IMR-90 (cell line): ENCODE data around the gene ASGR2. TPM values are rescaled to one million over a fixed set of nuclear protein-coding genes. Genes with fewer than 3 reads are reported as not detected.

Experiments used
- ATAC-seq: fragments of 200-7000 bp; cut with Tn5 transposase; 2 replicates; pipeline ENCODE4 v1.9.1; 2020; ENCODE audit warnings: low read depth, mild to moderate bottlenecking, moderate library complexity
- BruUV-seq: library from RNA; stranded (reverse); fragments of 400-500 nt; replicated peaks from 2 replicates; lab custom pipeline; 2021; lab: Mats Ljungman, UMichigan
- CTCF ChIA-PET: fragments of 300-600 bp; formaldehyde crosslinking; extraction: SDS; loops from one replicate; lab custom pipeline; 2021; ENCODE audit warnings: antibody characterized with exemption; lab: Yijun Ruan, JAX
- POLR2A ChIA-PET: fragments of 300-600 bp; sonication (Branson Sonifier 250); formaldehyde crosslinking; loops from one replicate; lab custom pipeline; 2022; ENCODE audit warnings: antibody characterized with exemption; ENCODE audit not compliant: unreplicated experiment; lab: Charles Lee
- DNase-seq: peaks from one replicate; pipeline ENCODE4 v3.0.0; 2013
- H2AFZ ChIP-seq: replicated peaks from 2 replicates; pipeline ENCODE3; 2013; ENCODE audit warnings: low read length, mild to moderate bottlenecking; ENCODE audit not compliant: poor library complexity
- H2AK5ac ChIP-seq: 2 replicates; pipeline ENCODE4 v1.6.1; 2013; ENCODE audit warnings: low read depth, low read length, inconsistent platforms
- H2AK9ac ChIP-seq: replicated peaks from 2 replicates; pipeline ENCODE3; 2013; ENCODE audit warnings: mild to moderate bottlenecking, low read depth, low read length, moderate library complexity; ENCODE audit not compliant: poor library complexity
- H2BK120ac ChIP-seq: 2 replicates; pipeline ENCODE4 v1.6.1; 2013; ENCODE audit warnings: low read depth, low read length, inconsistent platforms
- H2BK15ac ChIP-seq: 3 replicates; pipeline ENCODE4 v1.6.1; 2013; ENCODE audit warnings: low read depth, low read length, inconsistent platforms
- H2BK20ac ChIP-seq: 2 replicates; pipeline ENCODE4 v1.6.1; 2013; ENCODE audit warnings: low read depth, mild to moderate bottlenecking, inconsistent platforms, low read length, moderate library complexity
- H2BK5ac ChIP-seq: 2 replicates; pipeline ENCODE4 v1.6.1; 2013; ENCODE audit warnings: mild to moderate bottlenecking, low read depth, low read length, inconsistent platforms; ENCODE audit not compliant: poor library complexity, severe bottlenecking
- H3K14ac ChIP-seq: replicated peaks from 2 replicates; pipeline ENCODE4 v1.6.1; 2013; ENCODE audit warnings: low read depth, low read length, inconsistent platforms
- H3K18ac ChIP-seq: 2 replicates; pipeline ENCODE4 v1.6.1; 2013; ENCODE audit warnings: low read depth, low read length, control low read depth
- H3K23ac ChIP-seq: 2 replicates; pipeline ENCODE4 v1.6.1; 2013; ENCODE audit warnings: low read depth, low read length, inconsistent platforms
- H3K27ac ChIP-seq: 2 replicates; pipeline ENCODE4 v1.5.1; 2013; ENCODE audit warnings: mild to moderate bottlenecking, control low read depth, low read length; ENCODE audit not compliant: insufficient read depth
- H3K27me3 ChIP-seq: 2 replicates; pipeline ENCODE4 v1.6.1; 2013; ENCODE audit warnings: low read length; ENCODE audit not compliant: control insufficient read depth, insufficient read depth
- H3K36me3 ChIP-seq: 2 replicates; pipeline ENCODE4 v1.6.1; 2013; ENCODE audit warnings: low read length, mixed read lengths; ENCODE audit not compliant: control insufficient read depth, insufficient read depth
- H3K4ac ChIP-seq: 2 replicates; pipeline ENCODE4 v1.6.1; 2013; ENCODE audit warnings: low read depth, low read length, inconsistent platforms
- H3K4me1 ChIP-seq: 2 replicates; pipeline ENCODE4 v1.6.1; 2013; ENCODE audit warnings: low read length, mixed read lengths; ENCODE audit not compliant: control insufficient read depth, insufficient read depth
- H3K4me2 ChIP-seq: 2 replicates; pipeline ENCODE4 v1.6.1; 2013; ENCODE audit warnings: low read depth, mild to moderate bottlenecking, control low read depth, low read length, moderate library complexity
- H3K4me3 ChIP-seq: 2 replicates; pipeline ENCODE4 v1.5.1; 2013; ENCODE audit warnings: low read depth, mild to moderate bottlenecking, control low read depth, low read length, moderate library complexity; ENCODE audit not compliant: insufficient read depth
- H3K56ac ChIP-seq: 2 replicates; pipeline ENCODE4 v1.6.1; 2013; ENCODE audit warnings: low read length, inconsistent platforms; ENCODE audit not compliant: insufficient read depth; ENCODE audit errors: extremely low read depth
- H3K79me1 ChIP-seq, 2 experiments: 2 replicates each; pipeline ENCODE4 v1.6.1; 2013; ENCODE audit warnings: low read length in 2 of 2, inconsistent platforms in 1 of 2, low read depth in 1 of 2
- H3K9ac ChIP-seq: 2 replicates; pipeline ENCODE4 v1.6.1; 2013; ENCODE audit warnings: low read depth, low read length, control low read depth
- H3K9me1 ChIP-seq: 2 replicates; pipeline ENCODE4 v1.6.1; 2013; ENCODE audit warnings: low read length, inconsistent platforms; ENCODE audit not compliant: insufficient read depth
- H3K9me3 ChIP-seq: 2 replicates; pipeline ENCODE4 v1.6.1; 2013; ENCODE audit warnings: low read length; ENCODE audit not compliant: control insufficient read depth, insufficient read depth
- H4K20me1 ChIP-seq: 2 replicates; pipeline ENCODE4 v1.6.1; 2013; ENCODE audit warnings: low read length, inconsistent platforms; ENCODE audit not compliant: insufficient read depth
- H4K5ac ChIP-seq: 2 replicates; pipeline ENCODE4 v1.6.1; 2013; ENCODE audit warnings: mild to moderate bottlenecking, low read depth, low read length, control low read depth
- H4K8ac ChIP-seq, 2 experiments: 2 replicates each; pipeline ENCODE4 v1.6.1; 2013; ENCODE audit warnings: low read depth in 2 of 2, low read length in 2 of 2, control low read depth in 1 of 2, inconsistent platforms in 1 of 2
- H4K91ac ChIP-seq: 2 replicates; pipeline ENCODE4 v1.6.1; 2013; ENCODE audit warnings: low read depth, low read length, inconsistent platforms; ENCODE audit not compliant: insufficient read depth
- CEBPB ChIP-seq: IDR thresholded peaks from 2 replicates; pipeline ENCODE4 v1.6.1; 2012; ENCODE audit warnings: low read depth, low read length, improper control_type of control experiment
- ELK1 ChIP-seq: fragments of 150-350 bp; IDR thresholded peaks from 2 replicates; pipeline ENCODE4 v1.6.1; 2016; ENCODE audit warnings: low read depth, mild to moderate bottlenecking, low read length, moderate library complexity, borderline replicate concordance
- MXI1 ChIP-seq: IDR thresholded peaks from 2 replicates; pipeline ENCODE4 v1.6.1; 2012; ENCODE audit warnings: low read depth, mild to moderate bottlenecking, low read length, moderate library complexity, borderline replicate concordance
- POLR2A ChIP-seq: IDR thresholded peaks from 2 replicates; pipeline ENCODE4 v1.6.1; 2012; ENCODE audit warnings: mild to moderate bottlenecking, low read depth, low read length
- RAD21 ChIP-seq: IDR thresholded peaks from 2 replicates; pipeline ENCODE4 v1.6.1; 2012; ENCODE audit warnings: low read length, improper control_type of control experiment
- RFX5 ChIP-seq: IDR thresholded peaks from 2 replicates; pipeline ENCODE4 v1.8.0; 2012; ENCODE audit warnings: low read depth, mild to moderate bottlenecking, low read length, moderate library complexity
- whole genome bisulfite sequencing, 2 experiments: methylation state at CpG; one replicate each; pipeline versions ENCODE4 v1.1.5 to v1.1.7; 2013; ENCODE audit warnings: missing lambda C conversion rate in 2 of 2; ENCODE audit not compliant: insufficient read length in 1 of 2; ENCODE audit errors: extremely low coverage in 2 of 2; 5-methylcytosine and 5-hydroxymethylcytosine counted together
- dilution Hi-C: fragments of 300-500 bp; cut with HindIII; formaldehyde crosslinking; loops from one replicate; pipeline ENCODE4 v1.14.3; 2018; ENCODE audit warnings: low sequenced_read_pairs; ENCODE audit not compliant: unreplicated experiment
- in situ Hi-C: fragments of 300-500 bp; cut with MboI; formaldehyde crosslinking; loops from 3 replicates; pipeline ENCODE4 v1.14.3; 2019; ENCODE audit warnings: low sequenced_read_pairs, inconsistent platforms, mixed read lengths
- intact Hi-C: fragments of 100-400 bp; cut with micrococcal nuclease; formaldehyde crosslinking; loops from 2 replicates; pipeline ENCODE4 v1.10.0; 2022
- polyA plus RNA-seq, 3 experiments: library from polyadenylated mRNA; depleted of rRNA; stranded (reverse); fragments of >200 nt; gene quantifications; 2 replicates each; pipeline ENCODE4 v1.2.3, GENCODE V29; 2012; ENCODE audit warnings: low replicate concordance in 1 of 3
- total RNA-seq: library from RNA; depleted of rRNA; stranded (reverse); fragments of >200 nt; gene quantifications from 2 replicates; pipeline ENCODE4 v1.2.3, GENCODE V29; 2012
- TF ChIP-seq, protein P1 (sequence below): fragments of 150-350 bp; IDR thresholded peaks from 2 replicates; pipeline ENCODE4 v1.6.1; 2017; ENCODE audit warnings: mild to moderate bottlenecking, antibody characterized with exemption, low read length, low read depth

Gene ASGR2
- total and polyA plus RNA-seq, 2 of the 4 experiments (the other 2 are of a cell fraction), result not detected

DNA sequence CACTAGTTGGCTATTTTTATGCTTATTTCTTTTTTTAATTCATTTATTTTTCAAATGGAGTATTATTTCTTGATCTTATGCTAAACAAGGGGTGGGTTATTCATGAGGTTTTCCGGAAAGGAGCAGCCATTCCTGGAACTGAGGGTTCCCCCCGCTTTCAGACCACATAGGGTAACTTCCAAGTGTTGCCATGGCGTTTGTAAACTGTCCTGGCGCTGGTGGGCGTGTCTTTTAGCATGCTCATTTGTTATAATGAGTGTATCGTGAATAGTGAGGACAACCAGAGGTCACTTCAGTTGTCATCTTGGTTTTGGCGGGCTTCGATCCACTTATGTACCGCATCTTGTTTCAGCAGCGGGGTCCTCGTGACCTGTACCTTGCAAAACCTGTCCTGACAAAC, 29.6 kb upstream of the ASGR2 start:
- no peaks in the 10 kb centered on the region for H3K9me1 ChIP-seq
- H3K27ac ChIP-seq, result no peak overlapping the region
- H4K8ac ChIP-seq, result no peak overlapping the region
- H2AK9ac ChIP-seq, result no peak overlapping the region
- no peak overlapping the region for H2BK120ac ChIP-seq
- H4K91ac ChIP-seq, result no peak overlapping the region
- WGBS, 2 experiments, result 54% methylated on average over 6 of the region's 11 CpGs; no CpG with 5 or more reads in 1 of the 2 experiments
- POLR2A ChIA-PET, result no interaction called here
- no peak overlapping the region for H3K9ac ChIP-seq
- no peak for TF ChIP-seq MXI1
- TF ChIP-seq, protein P1, sequence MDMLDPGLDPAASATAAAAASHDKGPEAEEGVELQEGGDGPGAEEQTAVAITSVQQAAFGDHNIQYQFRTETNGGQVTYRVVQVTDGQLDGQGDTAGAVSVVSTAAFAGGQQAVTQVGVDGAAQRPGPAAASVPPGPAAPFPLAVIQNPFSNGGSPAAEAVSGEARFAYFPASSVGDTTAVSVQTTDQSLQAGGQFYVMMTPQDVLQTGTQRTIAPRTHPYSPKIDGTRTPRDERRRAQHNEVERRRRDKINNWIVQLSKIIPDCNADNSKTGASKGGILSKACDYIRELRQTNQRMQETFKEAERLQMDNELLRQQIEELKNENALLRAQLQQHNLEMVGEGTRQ, result no peak
- TF ChIP-seq RFX5, result no peak
- TF ChIP-seq ELK1, result no peak
- no peak for TF ChIP-seq POLR2A
- no peak for TF ChIP-seq RAD21
- no peak for TF ChIP-seq CEBPB
- intact Hi-C loops, result no loop called here
- H3K4me3 ChIP-seq, result no peak overlapping the region
- H2AFZ ChIP-seq, result no peak overlapping the region
- no peak overlapping the region for H3K18ac ChIP-seq
- CTCF ChIA-PET, result no interaction called here
- H2BK20ac ChIP-seq, result no peak overlapping the region
- dilution Hi-C loops, result no loop called here
- no peak overlapping the region for H3K4ac ChIP-seq
- no TSS peak for BruUV-seq
- H3K4me1 ChIP-seq, result no peaks in the 10 kb centered on the region
- ATAC-seq (no peak), DNase-seq (no peak)
- no peak overlapping the region for H2BK15ac ChIP-seq
- H2BK5ac ChIP-seq, result no peak overlapping the region
- no peak overlapping the region for H3K4me2 ChIP-seq
- no peak overlapping the region for H3K14ac ChIP-seq
- no peaks in the 10 kb centered on the region for H3K36me3 ChIP-seq
- in situ Hi-C loops, result loop anchor here (25.0 kb wide), 1 partner anchor 232 kb away; no protein-coding TSS in a partner anchor
- H3K79me1 ChIP-seq, result no peaks in the 10 kb centered on the region
- peaks cover 40% of the 10 kb centered on the region for H3K27me3 ChIP-seq
- H3K56ac ChIP-seq, result no peak overlapping the region
- no peak overlapping the region for H2AK5ac ChIP-seq
- no peaks in the 10 kb centered on the region for H4K20me1 ChIP-seq
- no peaks in the 10 kb centered on the region for H3K9me3 ChIP-seq
- H3K23ac ChIP-seq, result no peak overlapping the region
- no peak overlapping the region for H4K5ac ChIP-seq
